Fibroblast of lung (primary cell): ENCODE results near the gene YJEFN3. TPM values are rescaled to one million over a fixed set of nuclear protein-coding genes. Genes with fewer than 3 reads are reported as not detected.

Experiments used
- DNase-seq, 2 donors: peaks; one replicate each; pipeline versions ENCODE4 v3.0.0 to v3.0.0-alpha.2; 2010; ENCODE audit warnings: low read depth in 2 of 2
- H2AFZ ChIP-seq: 2 replicates; pipeline ENCODE4 v1.5.1; 2012; ENCODE audit warnings: low read length, control low read depth, inconsistent platforms
- H3K27ac ChIP-seq: 2 replicates; pipeline ENCODE4 v1.5.1; 2011; ENCODE audit warnings: low read length, control low read depth; ENCODE audit not compliant: insufficient read depth
- H3K27me3 ChIP-seq: 2 replicates; pipeline ENCODE4 v1.5.1; 2011; ENCODE audit warnings: mild to moderate bottlenecking, low read length; ENCODE audit not compliant: control insufficient read depth, insufficient read depth
- H3K36me3 ChIP-seq: 2 replicates; pipeline ENCODE4 v1.5.1; 2011; ENCODE audit warnings: low read length; ENCODE audit not compliant: control insufficient read depth, insufficient read depth
- H3K4me1 ChIP-seq: 2 replicates; pipeline ENCODE4 v1.5.1; 2011; ENCODE audit warnings: low read length; ENCODE audit not compliant: control insufficient read depth, insufficient read depth; ENCODE audit errors: extremely low read depth
- H3K4me2 ChIP-seq: 2 replicates; pipeline ENCODE4 v1.5.1; 2011; ENCODE audit warnings: low read length, control low read depth; ENCODE audit not compliant: insufficient read depth; ENCODE audit errors: extremely low read depth
- H3K4me3 ChIP-seq, 4 experiments: fragments of 200-600 bp in 1 of 4; sonication (generic) in 1 of 4; replicated peaks in 1 of 4; 2 replicates each; pipeline ENCODE4 v1.5.1; 2011 to 2016; ENCODE audit warnings: low read length in 4 of 4, low read depth in 3 of 4, mild to moderate bottlenecking in 3 of 4, control low read depth in 2 of 4, inconsistent platforms in 1 of 4, mixed read lengths in 1 of 4; ENCODE audit not compliant: insufficient read depth in 1 of 4; ENCODE audit errors: control extremely low read depth in 1 of 4
- H3K79me2 ChIP-seq: 2 replicates; pipeline ENCODE4 v1.5.1; 2012; ENCODE audit warnings: mild to moderate bottlenecking, low read length, inconsistent platforms; ENCODE audit not compliant: control insufficient read depth, insufficient read depth
- H3K9ac ChIP-seq: 2 replicates; pipeline ENCODE4 v1.5.1; 2011; ENCODE audit warnings: mild to moderate bottlenecking, low read length, control low read depth; ENCODE audit not compliant: insufficient read depth
- H3K9me3 ChIP-seq: 2 replicates; pipeline ENCODE4 v1.5.1; 2012; ENCODE audit warnings: low read depth, low read length; ENCODE audit not compliant: control insufficient read depth, insufficient read depth
- H4K20me1 ChIP-seq: 2 replicates; pipeline ENCODE4 v1.5.1; 2011; ENCODE audit warnings: low read length; ENCODE audit not compliant: control insufficient read depth, insufficient read depth; ENCODE audit errors: extremely low read depth
- EZH2 ChIP-seq: IDR thresholded peaks from 2 replicates; pipeline ENCODE4 v1.5.1; 2012; ENCODE audit warnings: low read length, control low read depth, mild to moderate bottlenecking; ENCODE audit errors: missing control alignments
- polyA plus RNA-seq, 2 donors: library from polyadenylated mRNA; depleted of rRNA in 1 of 2; stranded (reverse) in 1 of 2; unstranded in 1 of 2; fragments of >200 nt; gene quantifications; 2 replicates each; pipeline ENCODE4 v1.2.1, GENCODE V29; 2011 to 2012; ENCODE audit warnings: missing spikeins in 1 of 2
- total RNA-seq: library from RNA; depleted of rRNA; stranded (reverse); fragments of >200 nt; gene quantifications from 2 replicates; pipeline ENCODE4 v1.2.1, GENCODE V29; 2014
- TF ChIP-seq, protein P1 (sequence below), 2 donors: IDR thresholded peaks in 1 of 2; conservative IDR thresholded peaks in 1 of 2; 1 replicate in 1 of 2; 2 replicates in 1 of 2; pipeline ENCODE4 v1.5.1; 2011 to 2012; ENCODE audit warnings: low read length in 2 of 2, control low read depth in 1 of 2, inconsistent platforms in 1 of 2, low read depth in 1 of 2, mild to moderate bottlenecking in 1 of 2

YJEFN3 gene
- total and polyA plus RNA-seq, 2 donors (not counting 1 experiment from before 2014, with no cell fraction given), result 0.50 to 0.62 TPM

DNA sequence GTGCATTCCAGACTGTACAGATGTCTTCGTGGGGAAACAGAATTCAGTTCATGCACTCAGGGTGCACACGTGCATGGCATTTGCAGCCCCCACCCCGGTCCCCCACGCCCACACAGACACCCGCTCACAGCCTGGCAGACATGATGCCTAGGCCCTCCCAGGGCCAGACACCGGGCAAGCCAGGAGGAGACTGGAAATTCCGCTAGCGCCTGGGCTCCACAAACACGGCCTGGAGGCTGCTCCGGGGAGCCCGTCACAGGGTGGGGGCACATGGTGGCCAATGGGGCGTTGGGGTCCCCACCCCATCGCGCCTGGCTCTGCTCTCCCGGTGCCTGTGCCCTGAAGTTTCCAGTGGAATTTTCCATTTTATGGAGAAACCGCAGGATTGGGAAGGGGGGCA is 12.9 kb downstream of the YJEFN3 start:
- no peak overlapping the region for H2AFZ ChIP-seq
- TF ChIP-seq, protein P1, sequence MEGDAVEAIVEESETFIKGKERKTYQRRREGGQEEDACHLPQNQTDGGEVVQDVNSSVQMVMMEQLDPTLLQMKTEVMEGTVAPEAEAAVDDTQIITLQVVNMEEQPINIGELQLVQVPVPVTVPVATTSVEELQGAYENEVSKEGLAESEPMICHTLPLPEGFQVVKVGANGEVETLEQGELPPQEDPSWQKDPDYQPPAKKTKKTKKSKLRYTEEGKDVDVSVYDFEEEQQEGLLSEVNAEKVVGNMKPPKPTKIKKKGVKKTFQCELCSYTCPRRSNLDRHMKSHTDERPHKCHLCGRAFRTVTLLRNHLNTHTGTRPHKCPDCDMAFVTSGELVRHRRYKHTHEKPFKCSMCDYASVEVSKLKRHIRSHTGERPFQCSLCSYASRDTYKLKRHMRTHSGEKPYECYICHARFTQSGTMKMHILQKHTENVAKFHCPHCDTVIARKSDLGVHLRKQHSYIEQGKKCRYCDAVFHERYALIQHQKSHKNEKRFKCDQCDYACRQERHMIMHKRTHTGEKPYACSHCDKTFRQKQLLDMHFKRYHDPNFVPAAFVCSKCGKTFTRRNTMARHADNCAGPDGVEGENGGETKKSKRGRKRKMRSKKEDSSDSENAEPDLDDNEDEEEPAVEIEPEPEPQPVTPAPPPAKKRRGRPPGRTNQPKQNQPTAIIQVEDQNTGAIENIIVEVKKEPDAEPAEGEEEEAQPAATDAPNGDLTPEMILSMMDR (conservative IDR thresholded peaks at IDR 0.05 in 1 of 2, IDR thresholded peaks at IDR 0.05 in 1 of 2; ENCODE audit: low read depth in 1 of 2, low read length in 2 of 2), result no peak
- TF ChIP-seq EZH2, result no peak
- H3K36me3 ChIP-seq, result no peaks in the 10 kb centered on the region
- no peak overlapping the region for H3K9ac ChIP-seq
- no peaks in the 10 kb centered on the region for H4K20me1 ChIP-seq
- H3K79me2 ChIP-seq, result no peaks in the 10 kb centered on the region
- H3K9me3 ChIP-seq, result no peaks in the 10 kb centered on the region
- H3K27me3 ChIP-seq, result peaks cover 3% of the 10 kb centered on the region
- no peak overlapping the region for H3K27ac ChIP-seq
- no peaks in the 10 kb centered on the region for H3K4me1 ChIP-seq
- H3K4me3 ChIP-seq, result no peak overlapping the region
- no peak overlapping the region for H3K4me2 ChIP-seq
- DNase-seq, result no peak

DNA sequence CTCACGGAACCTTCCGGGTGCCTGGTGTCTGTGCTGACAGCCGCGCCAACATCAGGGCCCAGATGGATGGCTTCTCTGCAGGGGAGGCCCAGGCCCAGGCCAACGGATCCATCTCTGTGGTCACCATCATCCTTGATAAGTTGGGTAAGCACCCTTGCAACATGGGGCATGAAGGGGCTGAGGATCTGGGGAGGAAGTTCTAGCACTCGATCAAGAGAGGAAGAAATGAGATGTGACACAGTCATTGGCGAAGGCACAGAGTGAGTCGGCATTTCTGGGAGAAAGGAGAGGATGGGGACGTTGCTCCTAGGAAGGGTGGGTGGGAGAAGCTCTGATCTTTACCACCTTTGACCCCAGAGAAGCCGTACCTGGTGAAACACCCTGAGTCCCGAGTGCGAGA is 13.8 kb downstream of the YJEFN3 start:
- H3K4me2 ChIP-seq, result no peak overlapping the region
- no peak overlapping the region for H3K27ac ChIP-seq
- H2AFZ ChIP-seq, result no peak overlapping the region
- H3K9me3 ChIP-seq, result no peaks in the 10 kb centered on the region
- no peak for DNase-seq
- H3K36me3 ChIP-seq, result no peaks in the 10 kb centered on the region
- peaks cover 3% of the 10 kb centered on the region for H3K27me3 ChIP-seq
- TF ChIP-seq, protein P1 (conservative IDR thresholded peaks at IDR 0.05 in 1 of 2, IDR thresholded peaks at IDR 0.05 in 1 of 2; ENCODE audit: low read depth in 1 of 2, low read length in 2 of 2), result no peak
- no peak for TF ChIP-seq EZH2
- no peak overlapping the region for H3K4me3 ChIP-seq
- H3K4me1 ChIP-seq, result no peaks in the 10 kb centered on the region
- H3K79me2 ChIP-seq, result no peaks in the 10 kb centered on the region
- H3K9ac ChIP-seq, result no peak overlapping the region
- H4K20me1 ChIP-seq, result no peaks in the 10 kb centered on the region

DNA sequence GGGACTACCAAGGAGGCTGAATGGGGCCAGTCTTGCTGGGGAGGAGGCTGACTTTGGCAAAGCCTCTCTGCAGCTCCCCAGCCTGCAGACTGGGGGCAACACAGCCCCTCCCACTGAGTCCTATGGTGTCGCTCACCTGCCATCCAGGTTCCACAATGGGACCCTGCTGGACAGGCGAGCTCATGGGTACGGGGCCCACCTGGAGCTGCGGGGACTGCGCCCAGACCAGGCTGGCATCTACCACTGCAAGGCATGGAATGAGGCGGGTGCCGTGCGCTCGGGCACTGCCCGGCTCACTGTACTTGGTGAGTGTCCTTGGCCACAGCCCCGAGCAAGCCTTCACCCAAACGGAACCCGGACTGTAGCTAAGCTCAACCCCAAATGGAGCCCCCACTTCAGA is 14.4 kb downstream of the YJEFN3 start:
- H3K9me3 ChIP-seq, result no peaks in the 10 kb centered on the region
- H2AFZ ChIP-seq, result no peak overlapping the region
- no peaks in the 10 kb centered on the region for H3K36me3 ChIP-seq
- peaks cover 4% of the 10 kb centered on the region for H3K27me3 ChIP-seq
- TF ChIP-seq, protein P1 (conservative IDR thresholded peaks at IDR 0.05 in 1 of 2, IDR thresholded peaks at IDR 0.05 in 1 of 2; ENCODE audit: low read depth in 1 of 2, low read length in 2 of 2), result no peak
- TF ChIP-seq EZH2, result no peak
- H3K79me2 ChIP-seq, result no peaks in the 10 kb centered on the region
- H3K27ac ChIP-seq, result no peak overlapping the region
- H4K20me1 ChIP-seq, result no peaks in the 10 kb centered on the region
- no peak overlapping the region for H3K9ac ChIP-seq
- no peak overlapping the region for H3K4me3 ChIP-seq
- no peak for DNase-seq
- no peaks in the 10 kb centered on the region for H3K4me1 ChIP-seq
- no peak overlapping the region for H3K4me2 ChIP-seq
